NK-92 (cell line): ENCODE measurements around the gene CADM1.

ENCODE experiments used
- DNase-seq: peaks from one replicate; lab custom pipeline; 2025; ENCODE audit not compliant: unreplicated experiment; lab: John Stamatoyannopoulos, UW

CADM1 gene

DNA sequence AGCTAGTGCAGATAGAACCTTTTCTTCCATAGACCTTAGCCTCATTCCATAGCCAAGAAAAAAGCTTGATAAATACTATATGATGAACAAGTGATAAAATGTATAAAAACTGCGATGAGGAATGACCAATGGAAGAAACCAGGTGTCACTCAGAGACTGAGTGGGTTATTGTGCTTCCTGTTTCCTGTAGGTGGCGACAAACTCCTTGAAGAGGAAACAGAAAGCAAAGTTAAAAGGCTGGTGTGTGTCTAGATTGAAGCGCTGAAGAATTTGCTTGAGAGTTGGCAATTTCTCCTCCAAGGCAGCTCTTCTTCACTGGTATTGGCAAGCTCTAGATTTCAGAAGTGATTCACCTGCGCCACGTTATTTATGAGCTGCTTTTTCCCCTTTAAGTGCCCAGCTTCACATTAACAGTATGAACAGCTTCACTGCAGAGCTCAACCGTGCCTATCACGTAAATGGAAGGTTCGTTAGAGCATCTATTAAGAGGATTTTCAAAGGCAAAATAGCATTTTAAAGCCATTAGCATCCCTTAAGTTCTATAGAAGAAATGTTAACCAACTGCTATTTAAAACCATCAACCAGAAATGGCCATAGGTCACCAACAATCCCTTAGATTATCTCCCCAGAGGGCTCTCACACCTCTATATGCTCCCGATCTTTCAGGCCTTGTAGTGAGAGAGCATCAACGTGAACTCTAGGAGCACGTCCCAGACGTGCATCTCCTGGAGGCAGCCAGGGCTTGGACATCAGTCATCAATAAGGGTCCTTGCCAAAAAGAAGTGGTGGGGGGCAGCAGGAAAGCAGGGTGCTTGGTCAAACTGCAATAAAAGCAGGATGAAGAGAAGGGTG lies 179.4 kb downstream of the CADM1 start:
- no peak for DNase-seq

GRCh38 chr11:115322553-115323203 lies 181.5 kb downstream of the CADM1 start:
- no peak for DNase-seq

- no peak for DNase-seq
Observed at GRCh38 chr11:115321605-115322289, 182.5 kb downstream of the CADM1 start.

- DNase-seq: no peak
Observed at GRCh38 chr11:115317277-115318185, 186.7 kb downstream of the CADM1 start.

DNA sequence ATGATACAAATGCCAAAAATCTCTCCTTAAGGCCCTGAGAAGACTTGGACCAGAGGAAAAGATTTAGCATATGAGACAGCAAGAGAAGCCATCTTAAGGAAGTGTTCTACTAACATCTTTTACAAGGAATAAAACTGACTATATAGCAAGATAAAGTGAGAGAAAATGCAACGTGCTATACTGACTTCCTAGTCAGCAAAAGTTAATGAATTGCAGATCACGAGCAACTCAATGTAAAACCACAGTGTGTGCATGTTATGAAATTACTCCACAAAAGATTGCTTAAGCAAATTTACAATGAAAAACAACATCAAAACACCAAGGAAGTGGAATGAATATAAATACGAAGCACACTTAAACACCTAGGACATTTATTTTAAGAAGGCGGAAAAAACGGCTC lies 187.5 kb downstream of the CADM1 start:
- DNase-seq: no peak

- no peak for DNase-seq
Observed at GRCh38 chr11:115314330-115314920, 189.8 kb downstream of the CADM1 start.

GRCh38 chr11:115313224-115313838 lies 190.9 kb downstream of the CADM1 start:
- no peak for DNase-seq

GRCh38 chr11:115311949-115312348 lies 192.3 kb downstream of the CADM1 start:
- DNase-seq: no peak

- no peak for DNase-seq
Observed at GRCh38 chr11:115306689-115307088, 197.5 kb downstream of the CADM1 start.

GRCh38 chr11:115304774-115305472 lies 199.3 kb downstream of the CADM1 start:
- DNase-seq: no peak

GRCh38 chr11:115303929-115304531 lies 200.2 kb downstream of the CADM1 start:
- no peak for DNase-seq

- no peak for DNase-seq
Observed at GRCh38 chr11:115302946-115303703, 201.1 kb downstream of the CADM1 start.

DNA sequence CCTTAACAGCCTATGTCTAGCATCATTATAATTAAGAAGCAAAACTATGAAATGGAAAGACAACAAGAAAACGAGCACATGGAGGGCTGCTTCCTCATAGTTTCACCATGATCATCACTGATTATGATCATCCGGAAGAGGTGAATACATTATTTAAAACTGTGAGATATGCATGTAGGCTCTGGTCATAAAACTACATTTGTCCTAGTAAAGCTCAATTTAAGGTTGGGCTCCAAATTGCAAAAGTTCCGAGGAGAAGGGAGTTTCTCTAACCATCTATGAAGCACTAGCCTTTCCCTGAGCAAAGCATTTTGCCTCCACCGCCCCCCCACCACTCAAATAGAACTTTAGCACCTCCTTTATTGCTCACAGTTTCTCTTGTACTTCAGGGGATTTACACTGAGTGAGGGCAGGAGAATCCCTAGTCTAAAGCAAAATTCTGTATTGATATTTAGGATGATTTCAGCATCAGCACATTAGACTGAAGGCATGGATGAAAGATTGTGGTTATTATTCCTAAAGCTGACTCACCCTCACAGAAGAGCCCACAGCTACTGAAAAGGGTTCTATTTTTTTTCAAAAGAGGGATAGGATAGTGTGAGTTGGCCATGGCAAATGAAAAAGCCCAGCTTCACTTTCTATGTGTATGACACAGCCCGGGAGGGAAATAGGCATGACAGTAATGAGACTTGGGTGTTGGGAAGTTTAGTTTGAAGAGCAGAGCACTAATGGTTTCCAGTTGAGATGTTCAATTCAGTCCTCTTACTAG lies 203.4 kb downstream of the CADM1 start:
- DNase-seq: no peak

GRCh38 chr11:115298300-115299012 lies 205.8 kb downstream of the CADM1 start:
- DNase-seq: no peak

- DNase-seq: no peak
Observed at GRCh38 chr11:115297330-115297729, 206.9 kb downstream of the CADM1 start.

- DNase-seq: no peak
Observed at GRCh38 chr11:115291325-115291724, 212.9 kb downstream of the CADM1 start.

- no peak for DNase-seq
Observed at GRCh38 chr11:115290893-115291292, 213.3 kb downstream of the CADM1 start.
